Uterus (tissue), 4 donors: Measurements from ENCODE around the gene JADE2. TPM values are rescaled to one million over a fixed set of nuclear protein-coding genes. Genes with fewer than 3 reads are reported as not detected.
A peak's percentile ranks its signal among the peaks of the same experiment; 100 is the strongest.

Source experiments
- DNase-seq, 2 donors: peaks; one replicate each; pipeline ENCODE4 v3.0.0-alpha.2; 2019 to 2020
- H3K27ac ChIP-seq, 2 donors: fragments of 200-600 bp; sonication (generic); 1 replicate in 1 of 2; 2 replicates in 1 of 2; pipeline ENCODE4 v1.5.1; 2016 to 2018
- H3K27me3 ChIP-seq, 2 donors: fragments of 200-600 bp; sonication (generic); one replicate each; pipeline ENCODE4 v1.5.1; 2018 to 2019; ENCODE audit warnings: control low read depth in 1 of 2
- H3K36me3 ChIP-seq, 2 donors: fragments of 200-600 bp; sonication (generic); one replicate each; pipeline ENCODE4 v1.5.1; 2019; ENCODE audit warnings: control low read depth in 1 of 2
- H3K4me1 ChIP-seq, 2 donors: fragments of 200-600 bp; sonication (generic); one replicate each; pipeline ENCODE4 v1.5.1; 2018 to 2019; ENCODE audit warnings: control low read depth in 1 of 2
- H3K4me3 ChIP-seq, 2 donors: fragments of 200-600 bp; sonication (generic); 1 replicate in 1 of 2; 2 replicates in 1 of 2; pipeline ENCODE4 v1.5.1; 2018 to 2019; ENCODE audit warnings: mild to moderate bottlenecking in 1 of 2
- H3K9me3 ChIP-seq, 2 donors: fragments of 200-600 bp; sonication (generic); one replicate each; pipeline ENCODE4 v1.5.1; 2019; ENCODE audit warnings: control low read depth in 1 of 2
- CTCF ChIP-seq, 4 experiments: fragments of 200-600 bp in 2 of 4; fragments of 450-650 bp in 2 of 4; sonication (generic) in 2 of 4; IDR thresholded peaks; one replicate each; pipeline ENCODE4 v1.5.1; 2016 to 2019; ENCODE audit warnings: antibody characterized with exemption in 4 of 4, mild to moderate bottlenecking in 2 of 4, moderate library complexity in 1 of 4
- POLR2A ChIP-seq, 2 donors: fragments of 450-650 bp; IDR thresholded peaks; one replicate each; pipeline ENCODE4 v1.6.1; 2016; ENCODE audit warnings: antibody characterized with exemption in 2 of 2, mild to moderate bottlenecking in 1 of 2, moderate library complexity in 1 of 2
- intact Hi-C: fragments of 100-400 bp; cut with DNase I; formaldehyde crosslinking; loops from one replicate; pipeline ENCODE4 v1.15.1; 2023; ENCODE audit warnings: low total_unique reads
- total RNA-seq, 4 donors: library from RNA; depleted of rRNA in 3 of 4; stranded (reverse); fragments of >200 nt in 3 of 4; gene quantifications; one replicate each; pipeline versions ENCODE4 v1.1.0 to v1.2.4, GENCODE V29; 2014 to 2023
- donor health status: DM: yes; HTN: yes; CAD: no.

The JADE2 gene
- total RNA-seq, 4 donors from 2014 or later, result 15.8 to 95.8 (median 16.7) TPM

DNA sequence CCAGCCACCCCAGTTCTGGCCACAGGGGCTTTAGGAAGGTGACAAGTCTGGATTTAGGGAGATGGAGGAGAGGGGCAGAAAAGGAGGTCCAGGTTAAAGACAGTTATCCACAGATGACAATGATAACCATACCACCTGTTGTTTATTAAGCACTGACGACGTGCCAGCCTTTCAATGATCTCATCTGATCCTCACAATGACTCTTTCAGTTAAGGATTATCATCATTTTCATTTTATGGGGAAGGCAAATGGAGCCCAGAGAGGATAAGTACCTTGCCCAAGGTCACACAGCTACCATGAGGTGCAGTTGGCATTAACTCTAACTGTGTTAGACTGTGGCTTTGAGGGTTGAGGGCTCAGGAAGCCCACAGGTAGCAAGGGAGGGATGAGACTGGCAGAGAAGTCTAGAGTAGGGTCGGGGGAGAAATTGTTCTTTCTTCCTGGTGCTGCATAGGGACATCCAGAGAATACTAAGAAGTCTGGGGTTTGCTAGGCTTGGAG lies 21.5 kb upstream of the JADE2 start:
- Histone ChIP-seq H3K9me3 (no peaks in the 10 kb centered on the region), H3K27me3 (no peaks in the 10 kb centered on the region), H3K4me3 (no peak overlapping the region), H3K4me1 (no peaks in the 10 kb centered on the region), H3K36me3 (no peaks in the 10 kb centered on the region), H3K27ac (peak overlapping the region; percentile 69 to 78)
- no peak for TF ChIP-seq CTCF (IDR thresholded peaks at IDR 0.05)
- TF ChIP-seq POLR2A (IDR thresholded peaks at IDR 0.05), result no peak
- intact Hi-C loops, result no loop called here
- DNase-seq, result no peak

- DNase-seq, result no peak
- intact Hi-C loops, result no loop called here
- Histone ChIP-seq H3K36me3 (no peaks in the 10 kb centered on the region), H3K4me1 (no peaks in the 10 kb centered on the region), H3K9me3 (no peaks in the 10 kb centered on the region), H3K27ac (peak overlapping the region; percentile 69 to 78), H3K27me3 (no peaks in the 10 kb centered on the region), H3K4me3 (no peak overlapping the region)
- TF ChIP-seq POLR2A (IDR thresholded peaks at IDR 0.05) (no peak), CTCF (IDR thresholded peaks at IDR 0.05) (no peak)
These were observed 20.7 kb upstream of the JADE2 start for GRCh38 chr5:134504629-134505300.

- peak in 1 of 2 donors; percentile 70 for DNase-seq
- Histone ChIP-seq H3K4me1 (no peaks in the 10 kb centered on the region), H3K27ac (peak overlapping the region in 1 of 2 donors; percentile 30), H3K4me3 (no peak overlapping the region), H3K27me3 (no peaks in the 10 kb centered on the region), H3K36me3 (no peaks in the 10 kb centered on the region), H3K9me3 (no peaks in the 10 kb centered on the region)
- no peak for TF ChIP-seq CTCF (IDR thresholded peaks at IDR 0.05)
- peak in 1 of 2 donors; percentile 27 for TF ChIP-seq POLR2A (IDR thresholded peaks at IDR 0.05)
- intact Hi-C loops, result no loop called here
These were observed 19.1 kb upstream of the JADE2 start for GRCh38 chr5:134506054-134507039.

DNA sequence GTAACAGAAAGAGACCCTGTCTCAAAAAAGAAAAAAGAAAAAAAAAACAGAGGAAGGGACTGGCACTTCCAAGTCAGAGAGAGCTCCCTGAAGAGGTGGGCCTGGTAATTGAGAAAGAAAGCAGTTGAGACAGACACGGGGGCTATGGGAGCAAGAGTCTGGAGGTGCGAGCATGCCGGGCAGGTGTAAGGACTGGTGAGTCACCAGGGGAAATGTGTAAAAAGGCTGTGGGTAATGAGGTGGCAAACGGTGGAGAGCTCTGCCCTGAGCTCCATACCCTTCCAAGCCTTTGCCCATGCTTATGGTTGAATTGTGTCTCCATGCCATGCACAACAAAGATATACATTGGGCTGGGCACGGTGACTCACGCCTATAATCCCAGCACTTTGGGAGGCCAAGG lies 18.0 kb upstream of the JADE2 start:
- Histone ChIP-seq H3K4me3 (no peak overlapping the region), H3K27ac (no peak overlapping the region), H3K9me3 (no peaks in the 10 kb centered on the region), H3K27me3 (no peaks in the 10 kb centered on the region), H3K4me1 (no peaks in the 10 kb centered on the region), H3K36me3 (no peaks in the 10 kb centered on the region)
- intact Hi-C loops, result no loop called here
- TF ChIP-seq CTCF (IDR thresholded peaks at IDR 0.05), result no peak
- no peak for TF ChIP-seq POLR2A (IDR thresholded peaks at IDR 0.05)
- DNase-seq, result no peak
